ENCODE results near the gene ACY1. TPM values are rescaled to one million over a fixed set of nuclear protein-coding genes. Genes with fewer than 3 reads are reported as not detected.

ACY1 gene
- total RNA-seq: 14.6 TPM

DNA sequence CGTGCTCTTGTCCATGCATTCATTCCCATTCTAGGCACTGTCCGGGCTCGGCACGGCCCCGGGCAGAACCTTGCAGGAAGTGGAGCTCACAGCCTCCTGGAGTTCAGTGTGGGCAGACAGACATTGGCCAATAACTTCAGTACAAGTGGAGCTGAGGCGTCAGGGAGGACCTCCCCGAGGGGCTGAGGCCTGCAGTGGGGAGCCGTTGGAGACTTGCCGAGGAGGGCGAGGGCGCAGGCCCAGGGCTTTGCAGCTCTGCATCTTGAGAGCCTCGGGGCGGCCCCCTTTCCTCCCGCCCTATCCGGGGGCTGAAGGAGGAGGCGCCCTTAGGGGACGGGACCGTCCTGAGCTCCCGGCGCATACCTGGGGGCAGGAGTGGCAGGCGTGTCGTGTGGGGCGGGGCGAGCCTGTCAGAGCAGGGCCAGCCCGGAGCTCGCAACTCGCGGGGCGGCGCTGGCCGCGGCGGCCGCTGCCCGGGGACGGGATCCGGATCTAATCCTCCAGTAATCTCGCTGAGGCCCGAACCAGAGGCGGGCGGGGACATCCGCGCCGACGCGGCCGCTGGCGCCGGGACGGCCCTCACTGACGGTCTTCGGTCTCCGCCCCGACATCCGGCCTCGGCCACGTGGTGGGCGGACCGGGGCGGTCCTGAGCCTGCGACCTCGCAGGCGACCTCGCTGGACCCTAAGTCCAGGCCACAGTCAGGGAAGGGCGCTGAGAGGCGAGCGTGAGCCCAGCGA is at the start of gene ACY1:
ACY1 (plus strand) TSS at position 698 of the 740 bp plus-strand sequence. CDS start 530 bp downstream, outside the sequence.
- Histone ChIP-seq H3K27ac (ENCODE audit: low read depth, low read length) (peak within 1 kb of the TSS; percentile 95), H3K4me1 (ENCODE audit: control insufficient read depth in 3 of 3, insufficient read depth in 3 of 3, low read length in 3 of 3) (peaks cover 17 to 30% (median 23%) of the 10 kb centered on the region in 3 donors), H3K9me3 (ENCODE audit: control insufficient read depth in 3 of 3, low read length in 3 of 3) (no peaks in the 10 kb centered on the region)

DNA sequence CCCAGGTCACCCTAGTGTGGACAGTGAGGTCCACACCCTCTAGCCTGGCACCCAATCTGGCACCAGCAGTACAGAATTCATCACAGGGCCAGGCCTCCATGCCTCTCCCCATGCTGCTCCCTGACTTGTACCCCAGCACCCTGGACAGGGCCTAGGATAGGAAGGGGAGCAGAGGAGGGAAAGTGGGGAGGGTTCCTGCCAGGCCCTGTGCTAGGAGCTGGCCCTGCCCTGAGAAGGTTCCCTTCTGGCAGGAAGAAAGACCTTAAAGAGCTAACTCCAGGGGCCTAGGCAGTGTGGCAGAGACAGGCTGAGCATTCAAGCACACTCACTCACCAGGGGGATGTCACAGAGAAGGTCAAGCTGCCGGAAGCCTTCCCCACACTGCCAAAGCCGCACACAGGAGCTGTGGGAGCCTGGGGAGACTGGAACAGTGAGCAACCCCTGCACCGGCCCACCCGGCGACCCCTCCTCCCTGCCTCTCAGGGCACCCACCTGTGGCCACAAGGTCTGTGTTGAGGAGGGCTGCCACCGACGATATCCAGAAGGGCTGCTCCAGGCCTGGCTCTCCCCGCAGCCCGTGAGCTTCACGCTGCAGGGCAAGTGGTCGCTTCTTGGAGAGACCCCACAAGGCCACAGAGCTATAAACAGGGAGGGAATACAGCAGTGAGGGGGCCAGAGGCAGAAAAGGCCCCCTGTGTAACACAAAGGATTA is 49.0 kb upstream of the ACY1 start:
- peaks cover 58 to 60% (median 58%) of the 10 kb centered on the region in 3 donors for H3K36me3 ChIP-seq (ENCODE audit: control insufficient read depth in 3 of 3, insufficient read depth in 3 of 3, low read length in 3 of 3)
- no peak overlapping the region for H3K9ac ChIP-seq (ENCODE audit: low read depth in 1 of 3, low read length in 3 of 3)
- H3K9me3 ChIP-seq (ENCODE audit: control insufficient read depth in 3 of 3, low read length in 3 of 3): no peaks in the 10 kb centered on the region
- H3K27me3 ChIP-seq (ENCODE audit: control insufficient read depth in 3 of 3, insufficient read depth in 3 of 3, low read length in 3 of 3): no peaks in the 10 kb centered on the region
- no peak overlapping the region for H3K4me3 ChIP-seq (ENCODE audit: low read length in 3 of 3)
- H3K27ac ChIP-seq (ENCODE audit: low read depth, low read length): no peak overlapping the region
- no peaks in the 10 kb centered on the region for H3K4me1 ChIP-seq (ENCODE audit: control insufficient read depth in 3 of 3, insufficient read depth in 3 of 3, low read length in 3 of 3)

More for the DNA sequence above, at the start of gene ACY1:
- Histone ChIP-seq H3K27me3 (ENCODE audit: control insufficient read depth in 3 of 3, insufficient read depth in 3 of 3, low read length in 3 of 3) (no peaks in the 10 kb centered on the region), H3K4me3 (ENCODE audit: low read length in 3 of 3) (peak within 1 kb of the TSS; percentile 77 to 92 (median 87)), H3K9ac (ENCODE audit: low read depth in 1 of 3, low read length in 3 of 3) (peak within 1 kb of the TSS; percentile 87 to 93 (median 93)), H3K36me3 (ENCODE audit: control insufficient read depth in 3 of 3, insufficient read depth in 3 of 3, low read length in 3 of 3) (peaks cover 3 to 9% (median 8%) of the 10 kb centered on the region in 3 donors)

GRCh38 chr3:51934991-51935885 is 48.1 kb upstream of the ACY1 start:
- H3K36me3 ChIP-seq (ENCODE audit: control insufficient read depth in 3 of 3, insufficient read depth in 3 of 3, low read length in 3 of 3): peaks cover 58 to 60% (median 58%) of the 10 kb centered on the region in 3 donors

DNA sequence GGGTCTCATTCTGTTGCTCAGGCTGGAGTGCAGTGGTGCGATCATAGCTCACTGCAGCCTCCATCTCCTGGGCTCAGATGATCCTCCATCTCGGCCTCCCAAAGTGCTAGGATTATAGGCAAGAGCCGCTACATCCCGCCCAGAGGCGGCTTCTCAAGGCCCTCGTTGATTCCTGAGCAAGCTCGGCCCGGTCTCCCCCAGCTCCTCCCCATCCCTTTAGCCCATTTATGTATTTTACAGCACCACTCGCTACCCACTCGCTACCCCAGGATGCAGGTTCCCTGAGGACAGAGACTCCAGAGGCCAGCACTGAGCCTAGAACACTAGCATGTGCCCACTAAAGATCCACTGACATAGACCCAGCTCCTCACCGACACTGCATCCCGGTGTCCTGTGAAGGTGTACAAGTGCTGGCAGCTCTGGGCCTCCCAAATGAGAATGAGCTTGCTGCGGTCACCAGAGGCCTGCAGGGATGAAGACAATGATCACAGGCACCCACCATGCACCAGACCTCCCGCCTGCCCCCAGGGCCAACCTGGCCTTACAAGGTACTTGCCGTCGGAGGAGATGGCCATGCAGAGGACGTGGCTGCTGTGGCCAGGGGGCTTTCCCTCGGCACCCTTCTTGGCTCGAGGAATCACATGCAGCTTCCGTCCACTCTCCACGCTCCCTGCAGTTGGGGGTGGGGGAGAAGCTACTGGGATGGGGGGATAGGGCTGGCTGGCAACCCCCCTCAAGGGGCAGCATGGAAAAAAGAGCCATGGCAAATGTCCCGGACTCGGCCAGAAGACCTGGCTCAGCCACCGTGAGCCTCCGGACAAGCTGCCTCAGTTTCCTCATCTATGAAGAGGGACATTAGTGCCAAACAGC is 47.2 kb upstream of the ACY1 start:
- Histone ChIP-seq H3K27me3 (ENCODE audit: control insufficient read depth in 3 of 3, insufficient read depth in 3 of 3, low read length in 3 of 3) (no peaks in the 10 kb centered on the region), H3K9me3 (ENCODE audit: control insufficient read depth in 3 of 3, low read length in 3 of 3) (no peaks in the 10 kb centered on the region), H3K9ac (ENCODE audit: low read depth in 1 of 3, low read length in 3 of 3) (no peak overlapping the region), H3K4me3 (ENCODE audit: low read length in 3 of 3) (no peak overlapping the region), H3K4me1 (ENCODE audit: control insufficient read depth in 3 of 3, insufficient read depth in 3 of 3, low read length in 3 of 3) (peaks cover 5 to 10% (median 9%) of the 10 kb centered on the region in 3 donors), H3K27ac (ENCODE audit: low read depth, low read length) (no peak overlapping the region), H3K36me3 (ENCODE audit: control insufficient read depth in 3 of 3, insufficient read depth in 3 of 3, low read length in 3 of 3) (peaks cover 55 to 60% (median 58%) of the 10 kb centered on the region in 3 donors)

More at GRCh38 chr3:51934991-51935885, 48.1 kb upstream of the ACY1 start:
- H3K4me1 ChIP-seq (ENCODE audit: control insufficient read depth in 3 of 3, insufficient read depth in 3 of 3, low read length in 3 of 3): peaks cover 0 to under 1% (median 0%) of the 10 kb centered on the region in 3 donors
- H3K9me3 ChIP-seq (ENCODE audit: control insufficient read depth in 3 of 3, low read length in 3 of 3): no peaks in the 10 kb centered on the region
- no peak overlapping the region for H3K27ac ChIP-seq (ENCODE audit: low read depth, low read length)
- H3K27me3 ChIP-seq (ENCODE audit: control insufficient read depth in 3 of 3, insufficient read depth in 3 of 3, low read length in 3 of 3): no peaks in the 10 kb centered on the region
- no peak overlapping the region for H3K9ac ChIP-seq (ENCODE audit: low read depth in 1 of 3, low read length in 3 of 3)
- H3K4me3 ChIP-seq (ENCODE audit: low read length in 3 of 3): no peak overlapping the region

GRCh38 chr3:51937014-51937413 is 46.3 kb upstream of the ACY1 start:
- Histone ChIP-seq H3K4me1 (ENCODE audit: control insufficient read depth in 3 of 3, insufficient read depth in 3 of 3, low read length in 3 of 3) (peaks cover 10 to 16% (median 11%) of the 10 kb centered on the region in 3 donors), H3K9ac (ENCODE audit: low read depth in 1 of 3, low read length in 3 of 3) (no peak overlapping the region), H3K4me3 (ENCODE audit: low read length in 3 of 3) (no peak overlapping the region), H3K27ac (ENCODE audit: low read depth, low read length) (no peak overlapping the region), H3K27me3 (ENCODE audit: control insufficient read depth in 3 of 3, insufficient read depth in 3 of 3, low read length in 3 of 3) (no peaks in the 10 kb centered on the region), H3K9me3 (ENCODE audit: control insufficient read depth in 3 of 3, low read length in 3 of 3) (no peaks in the 10 kb centered on the region), H3K36me3 (ENCODE audit: control insufficient read depth in 3 of 3, insufficient read depth in 3 of 3, low read length in 3 of 3) (peaks cover 55 to 60% (median 58%) of the 10 kb centered on the region in 3 donors)

DNA sequence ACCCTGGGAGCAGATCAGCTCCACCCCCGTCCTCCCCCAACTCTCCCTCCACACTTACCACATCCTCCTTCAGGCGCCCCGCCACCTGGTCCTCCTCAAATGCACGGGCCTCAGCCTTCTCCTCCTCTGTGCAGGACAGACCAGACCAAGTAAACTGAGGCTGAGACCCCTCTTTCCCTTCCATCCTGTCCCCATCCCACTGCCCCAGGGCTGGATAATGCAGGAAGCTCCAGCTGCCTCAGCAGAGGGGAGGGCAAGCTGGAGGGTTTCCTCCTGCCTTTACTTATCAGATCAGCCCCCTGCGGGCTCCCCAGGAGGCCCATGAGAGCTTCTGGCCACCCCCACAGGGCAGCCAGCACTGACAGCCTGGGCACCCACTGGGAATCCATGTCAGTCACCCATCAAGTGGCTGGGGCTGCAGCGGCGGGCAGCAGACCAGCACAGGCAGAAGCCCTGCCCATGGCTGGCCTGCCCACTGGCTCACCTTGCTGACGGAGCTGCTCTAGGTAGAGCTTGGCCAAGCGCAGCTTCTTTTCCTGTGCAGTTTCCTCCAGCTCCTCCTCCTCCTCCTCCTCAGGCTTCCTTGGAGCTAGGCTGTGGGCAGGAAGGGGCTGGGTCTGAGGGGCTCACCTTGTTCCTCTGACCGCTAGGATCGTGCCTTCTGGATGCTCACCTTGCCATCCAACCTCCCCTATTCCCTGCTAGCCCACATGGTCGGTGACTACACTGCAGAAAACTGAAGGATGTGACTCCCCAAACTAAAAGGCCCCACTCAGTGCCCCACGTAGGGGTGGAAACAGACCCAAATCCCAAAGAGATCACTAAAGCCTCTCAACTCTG is 45.5 kb upstream of the ACY1 start:
- Histone ChIP-seq H3K27ac (ENCODE audit: low read depth, low read length) (no peak overlapping the region), H3K4me1 (ENCODE audit: control insufficient read depth in 3 of 3, insufficient read depth in 3 of 3, low read length in 3 of 3) (peaks cover 17 to 23% (median 18%) of the 10 kb centered on the region in 3 donors), H3K27me3 (ENCODE audit: control insufficient read depth in 3 of 3, insufficient read depth in 3 of 3, low read length in 3 of 3) (no peaks in the 10 kb centered on the region), H3K4me3 (ENCODE audit: low read length in 3 of 3) (no peak overlapping the region), H3K9me3 (ENCODE audit: control insufficient read depth in 3 of 3, low read length in 3 of 3) (no peaks in the 10 kb centered on the region), H3K9ac (ENCODE audit: low read depth in 1 of 3, low read length in 3 of 3) (peak overlapping the region in 1 of 3 donors; percentile 16), H3K36me3 (ENCODE audit: control insufficient read depth in 3 of 3, insufficient read depth in 3 of 3, low read length in 3 of 3) (peaks cover 49 to 55% (median 53%) of the 10 kb centered on the region in 3 donors)

DNA sequence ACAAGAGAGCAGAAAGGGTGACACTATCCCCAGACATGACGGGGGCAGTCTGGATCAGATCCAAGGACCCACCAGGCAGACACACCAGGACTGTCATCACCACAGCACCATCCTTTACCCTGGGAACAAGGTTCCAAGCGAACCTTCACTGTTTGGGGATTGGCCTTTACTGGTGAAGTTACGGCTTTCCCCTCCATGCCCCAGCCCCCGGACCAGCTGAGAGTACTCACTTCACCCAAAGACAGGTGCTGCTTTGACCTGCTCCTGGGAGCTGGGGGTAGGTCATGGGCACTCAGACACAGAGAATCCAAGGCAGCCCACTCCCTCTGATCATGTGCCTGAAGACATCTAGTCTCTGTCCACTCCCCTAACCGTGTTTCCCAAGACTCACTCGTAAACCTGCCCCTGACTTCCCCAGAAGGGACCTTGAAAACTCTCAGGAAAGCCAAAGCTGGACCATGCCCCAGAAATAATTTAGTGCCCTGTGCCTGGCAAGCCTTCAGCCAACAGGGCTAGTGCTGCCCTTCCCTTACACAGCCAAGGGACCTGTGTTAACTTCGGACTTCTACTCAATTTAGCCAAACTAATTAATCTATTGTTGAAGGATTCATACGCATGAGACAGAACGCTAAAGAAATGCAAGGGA is 44.4 kb upstream of the ACY1 start:
- Histone ChIP-seq H3K9ac (ENCODE audit: low read depth in 1 of 3, low read length in 3 of 3) (peak overlapping the region in 1 of 3 donors; percentile 27), H3K27me3 (ENCODE audit: control insufficient read depth in 3 of 3, insufficient read depth in 3 of 3, low read length in 3 of 3) (no peaks in the 10 kb centered on the region), H3K27ac (ENCODE audit: low read depth, low read length) (no peak overlapping the region), H3K4me3 (ENCODE audit: low read length in 3 of 3) (no peak overlapping the region), H3K9me3 (ENCODE audit: control insufficient read depth in 3 of 3, low read length in 3 of 3) (no peaks in the 10 kb centered on the region), H3K4me1 (ENCODE audit: control insufficient read depth in 3 of 3, insufficient read depth in 3 of 3, low read length in 3 of 3) (peaks cover 23 to 31% (median 26%) of the 10 kb centered on the region in 3 donors), H3K36me3 (ENCODE audit: control insufficient read depth in 3 of 3, insufficient read depth in 3 of 3, low read length in 3 of 3) (peaks cover 39 to 48% (median 46%) of the 10 kb centered on the region in 3 donors)

Data from skeletal muscle tissue (tissue), 4 donors.